ENCODE results near the gene SLC25A34. TPM values are rescaled to one million over a fixed set of nuclear protein-coding genes. Genes with fewer than 3 reads are reported as not detected.

SLC25A34 gene
- total RNA-seq, 2 donors from 2014 or later = 2.4 to 7.5 TPM

DNA sequence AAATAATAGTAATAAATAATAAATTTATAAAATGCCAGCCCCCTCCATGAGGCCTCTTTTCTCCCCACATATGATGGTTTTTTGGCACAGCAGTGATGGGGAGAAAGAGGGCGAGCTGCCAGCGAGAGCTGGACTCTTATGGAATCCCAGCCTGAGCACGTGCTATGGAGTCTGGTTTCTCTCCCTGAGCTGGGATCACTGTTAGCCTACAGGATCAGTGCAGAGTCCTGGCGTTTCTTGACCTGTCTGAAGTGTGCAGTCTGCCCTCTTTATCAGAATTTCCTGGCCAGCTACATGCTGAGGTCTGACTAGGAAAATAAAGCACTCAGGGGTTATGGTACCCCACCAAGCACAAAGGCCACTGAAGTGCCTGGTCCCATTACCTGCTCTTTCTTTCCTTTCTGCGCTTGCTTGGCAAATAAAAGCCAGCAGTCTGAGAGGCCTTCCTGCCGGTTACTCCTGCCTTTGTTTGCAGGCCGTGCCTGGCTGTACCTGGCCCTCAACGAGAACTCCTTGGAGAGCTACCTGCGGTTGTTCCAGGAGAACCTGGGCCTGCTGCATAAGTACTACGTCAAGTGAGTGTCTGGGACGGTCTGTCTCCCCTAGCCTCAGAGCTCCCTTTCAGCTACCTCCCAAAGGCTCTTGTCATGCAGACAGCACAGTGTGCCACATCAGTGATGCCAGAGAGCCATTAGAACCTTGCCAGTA, 18.5 kb upstream of the SLC25A34 start:
- TF ChIP-seq, protein P1, sequence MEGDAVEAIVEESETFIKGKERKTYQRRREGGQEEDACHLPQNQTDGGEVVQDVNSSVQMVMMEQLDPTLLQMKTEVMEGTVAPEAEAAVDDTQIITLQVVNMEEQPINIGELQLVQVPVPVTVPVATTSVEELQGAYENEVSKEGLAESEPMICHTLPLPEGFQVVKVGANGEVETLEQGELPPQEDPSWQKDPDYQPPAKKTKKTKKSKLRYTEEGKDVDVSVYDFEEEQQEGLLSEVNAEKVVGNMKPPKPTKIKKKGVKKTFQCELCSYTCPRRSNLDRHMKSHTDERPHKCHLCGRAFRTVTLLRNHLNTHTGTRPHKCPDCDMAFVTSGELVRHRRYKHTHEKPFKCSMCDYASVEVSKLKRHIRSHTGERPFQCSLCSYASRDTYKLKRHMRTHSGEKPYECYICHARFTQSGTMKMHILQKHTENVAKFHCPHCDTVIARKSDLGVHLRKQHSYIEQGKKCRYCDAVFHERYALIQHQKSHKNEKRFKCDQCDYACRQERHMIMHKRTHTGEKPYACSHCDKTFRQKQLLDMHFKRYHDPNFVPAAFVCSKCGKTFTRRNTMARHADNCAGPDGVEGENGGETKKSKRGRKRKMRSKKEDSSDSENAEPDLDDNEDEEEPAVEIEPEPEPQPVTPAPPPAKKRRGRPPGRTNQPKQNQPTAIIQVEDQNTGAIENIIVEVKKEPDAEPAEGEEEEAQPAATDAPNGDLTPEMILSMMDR (IDR thresholded peaks at IDR 0.05) = no peak
- no peak for ATAC-seq (ENCODE audit: insufficient number of reproducible peaks, low FRiP score, low read depth)
- Histone ChIP-seq H3K4me3 (no peak overlapping the region), H3K4me1 (ENCODE audit: control insufficient read depth in 1 of 2, low read depth in 2 of 2) (peaks cover 13 to 20% of the 10 kb centered on the region in 2 donors), H3K27ac (no peak overlapping the region), H3K27me3 (replicated peaks; ENCODE audit: insufficient read depth) (no peaks in the 10 kb centered on the region), H3K36me3 (peaks cover 54% of the 10 kb centered on the region), H3K9me3 (no peaks in the 10 kb centered on the region)
- no peak for DNase-seq (ENCODE audit: low spot score)

DNA sequence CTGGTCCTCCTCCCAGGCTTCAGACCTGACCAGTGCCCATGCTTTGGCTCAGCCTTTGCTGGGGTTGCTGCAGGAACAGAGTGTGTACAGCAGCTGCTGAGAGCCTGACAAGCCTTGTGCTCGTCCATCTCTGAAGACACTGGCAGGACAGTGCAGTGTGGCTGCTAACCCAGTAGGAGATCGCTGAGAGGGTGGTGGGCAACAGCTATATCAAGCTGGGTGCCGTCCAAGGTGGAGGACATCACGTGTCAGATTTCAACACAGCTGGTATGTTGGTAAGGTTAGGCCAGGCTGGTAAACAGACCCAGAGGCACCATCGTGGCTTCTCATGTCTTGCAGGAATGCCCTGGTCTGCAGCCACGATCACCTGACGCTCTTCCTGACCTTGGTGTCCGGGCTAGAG, 17.9 kb upstream of the SLC25A34 start:
- DNase-seq (ENCODE audit: low spot score) = no peak
- H3K36me3 ChIP-seq = peaks cover 60% of the 10 kb centered on the region
- ATAC-seq (ENCODE audit: insufficient number of reproducible peaks, low FRiP score, low read depth) = no peak
- TF ChIP-seq, protein P1 (IDR thresholded peaks at IDR 0.05) = no peak
- H3K4me3 ChIP-seq = no peak overlapping the region
- H3K27ac ChIP-seq = no peak overlapping the region
- H3K27me3 ChIP-seq (replicated peaks; ENCODE audit: insufficient read depth) = no peaks in the 10 kb centered on the region
- peaks cover 13 to 20% of the 10 kb centered on the region in 2 donors for H3K4me1 ChIP-seq (ENCODE audit: control insufficient read depth in 1 of 2, low read depth in 2 of 2)
- H3K9me3 ChIP-seq = no peaks in the 10 kb centered on the region

- Histone ChIP-seq H3K9me3 (no peaks in the 10 kb centered on the region), H3K4me3 (no peak overlapping the region), H3K36me3 (peaks cover 63% of the 10 kb centered on the region), H3K27ac (no peak overlapping the region), H3K4me1 (ENCODE audit: control insufficient read depth in 1 of 2, low read depth in 2 of 2) (peaks cover 5 to 9% of the 10 kb centered on the region in 2 donors), H3K27me3 (replicated peaks; ENCODE audit: insufficient read depth) (no peaks in the 10 kb centered on the region)
- no peak for ATAC-seq (ENCODE audit: insufficient number of reproducible peaks, low FRiP score, low read depth)
- TF ChIP-seq, protein P1 (IDR thresholded peaks at IDR 0.05) = no peak
- DNase-seq (ENCODE audit: low spot score) = no peak
Measured at GRCh38 chr1:15719381-15720120, 16.5 kb upstream of the SLC25A34 start.

DNA sequence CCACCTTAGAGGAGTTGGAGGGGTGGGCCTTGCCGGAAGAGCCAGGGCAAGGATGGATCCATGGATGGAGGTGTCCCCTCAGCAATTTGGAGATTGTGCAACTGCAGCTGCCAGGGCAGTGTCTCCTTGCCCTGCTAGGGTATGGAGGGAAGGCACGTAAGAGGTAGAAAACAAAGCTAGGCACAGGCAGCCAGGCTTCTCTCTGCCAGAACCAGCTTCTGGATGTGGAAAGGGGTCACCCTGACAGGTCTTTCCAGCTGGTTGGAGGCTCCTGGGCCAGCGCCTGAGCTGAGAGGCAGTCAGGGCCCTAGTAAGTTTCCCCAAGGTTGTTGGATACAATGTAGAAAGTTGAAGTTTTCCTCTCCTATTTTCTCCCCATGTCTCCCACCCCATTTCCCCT, 15.2 kb upstream of the SLC25A34 start:
- DNase-seq (ENCODE audit: low spot score) = no peak
- H3K27me3 ChIP-seq (replicated peaks; ENCODE audit: insufficient read depth) = no peaks in the 10 kb centered on the region
- TF ChIP-seq, protein P1 (IDR thresholded peaks at IDR 0.05) = no peak
- no peaks in the 10 kb centered on the region for H3K9me3 ChIP-seq
- peaks cover 76% of the 10 kb centered on the region for H3K36me3 ChIP-seq
- ATAC-seq (ENCODE audit: insufficient number of reproducible peaks, low FRiP score, low read depth) = no peak
- no peak overlapping the region for H3K4me3 ChIP-seq
- H3K27ac ChIP-seq = no peak overlapping the region
- no peaks in the 10 kb centered on the region for H3K4me1 ChIP-seq (ENCODE audit: control insufficient read depth in 1 of 2, low read depth in 2 of 2)

DNA sequence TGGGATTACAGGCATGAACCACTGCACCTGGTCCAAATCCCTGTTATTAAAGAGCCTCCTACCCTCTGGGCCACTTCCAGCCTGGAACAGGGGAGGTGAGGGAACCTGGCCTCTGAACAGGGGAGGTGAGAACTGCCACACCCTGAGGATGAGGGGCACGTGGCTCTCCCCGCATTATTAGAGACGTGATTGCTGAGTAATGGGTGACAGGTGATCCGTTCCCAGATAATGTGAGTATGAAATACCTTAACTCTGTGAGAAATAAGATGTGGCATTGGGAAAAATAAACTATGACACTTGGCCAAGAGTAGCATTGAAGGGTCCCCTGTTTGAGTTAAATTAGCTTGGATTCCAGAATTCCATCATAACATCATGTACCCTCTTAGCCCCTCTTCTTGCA, 13.6 kb upstream of the SLC25A34 start:
- ATAC-seq (ENCODE audit: insufficient number of reproducible peaks, low FRiP score, low read depth) = no peak
- Histone ChIP-seq H3K4me3 (no peak overlapping the region), H3K9me3 (no peaks in the 10 kb centered on the region), H3K27me3 (replicated peaks; ENCODE audit: insufficient read depth) (no peaks in the 10 kb centered on the region), H3K36me3 (peaks cover 80% of the 10 kb centered on the region), H3K4me1 (ENCODE audit: control insufficient read depth in 1 of 2, low read depth in 2 of 2) (no peaks in the 10 kb centered on the region), H3K27ac (no peak overlapping the region)
- DNase-seq (ENCODE audit: low spot score) = no peak
- TF ChIP-seq, protein P1 (IDR thresholded peaks at IDR 0.05) = no peak
